Measurements from ENCODE around the gene PCDHGC4.

Gene PCDHGC4

GRCh38 chr5:141490771-141491170 lies 5.9 kb downstream of the PCDHGC4 start:
- no peak for DNase-seq

DNA sequence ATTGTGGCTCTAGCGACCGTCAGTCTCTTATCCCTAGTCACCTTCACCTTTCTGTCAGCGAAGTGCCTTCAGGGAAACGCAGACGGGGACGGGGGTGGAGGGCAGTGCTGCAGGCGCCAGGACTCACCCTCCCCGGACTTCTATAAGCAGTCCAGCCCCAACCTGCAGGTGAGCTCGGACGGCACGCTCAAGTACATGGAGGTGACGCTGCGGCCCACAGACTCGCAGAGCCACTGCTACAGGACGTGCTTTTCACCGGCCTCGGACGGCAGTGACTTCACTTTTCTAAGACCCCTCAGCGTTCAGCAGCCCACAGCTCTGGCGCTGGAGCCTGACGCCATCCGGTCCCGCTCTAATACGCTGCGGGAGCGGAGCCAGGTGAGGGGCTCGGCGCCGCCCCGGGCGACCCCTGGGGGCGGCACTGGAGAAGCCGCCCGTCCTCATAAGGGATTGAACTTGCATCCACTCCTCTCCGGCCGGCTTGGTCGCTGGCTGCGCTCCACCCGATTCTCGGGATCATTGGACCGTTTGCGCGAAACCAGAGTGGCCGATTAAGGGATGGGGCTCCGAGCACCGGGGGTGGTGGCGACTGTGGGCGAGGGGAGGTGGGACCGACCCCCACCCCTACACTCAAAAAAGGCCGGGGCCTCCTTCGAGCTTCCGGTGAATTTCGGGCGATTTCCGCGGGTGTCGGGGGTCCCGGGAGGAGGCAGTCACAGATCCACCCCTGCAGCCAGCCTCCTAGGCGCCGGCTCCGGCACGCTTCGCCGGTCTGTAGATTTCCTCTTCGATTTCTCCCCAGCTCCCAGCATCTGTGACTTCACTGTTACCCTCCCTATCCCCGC lies 6.7 kb downstream of the PCDHGC4 start:
- DNase-seq = no peak

GRCh38 chr5:141492168-141492885 lies 7.5 kb downstream of the PCDHGC4 start:
- DNase-seq = no peak

DNA sequence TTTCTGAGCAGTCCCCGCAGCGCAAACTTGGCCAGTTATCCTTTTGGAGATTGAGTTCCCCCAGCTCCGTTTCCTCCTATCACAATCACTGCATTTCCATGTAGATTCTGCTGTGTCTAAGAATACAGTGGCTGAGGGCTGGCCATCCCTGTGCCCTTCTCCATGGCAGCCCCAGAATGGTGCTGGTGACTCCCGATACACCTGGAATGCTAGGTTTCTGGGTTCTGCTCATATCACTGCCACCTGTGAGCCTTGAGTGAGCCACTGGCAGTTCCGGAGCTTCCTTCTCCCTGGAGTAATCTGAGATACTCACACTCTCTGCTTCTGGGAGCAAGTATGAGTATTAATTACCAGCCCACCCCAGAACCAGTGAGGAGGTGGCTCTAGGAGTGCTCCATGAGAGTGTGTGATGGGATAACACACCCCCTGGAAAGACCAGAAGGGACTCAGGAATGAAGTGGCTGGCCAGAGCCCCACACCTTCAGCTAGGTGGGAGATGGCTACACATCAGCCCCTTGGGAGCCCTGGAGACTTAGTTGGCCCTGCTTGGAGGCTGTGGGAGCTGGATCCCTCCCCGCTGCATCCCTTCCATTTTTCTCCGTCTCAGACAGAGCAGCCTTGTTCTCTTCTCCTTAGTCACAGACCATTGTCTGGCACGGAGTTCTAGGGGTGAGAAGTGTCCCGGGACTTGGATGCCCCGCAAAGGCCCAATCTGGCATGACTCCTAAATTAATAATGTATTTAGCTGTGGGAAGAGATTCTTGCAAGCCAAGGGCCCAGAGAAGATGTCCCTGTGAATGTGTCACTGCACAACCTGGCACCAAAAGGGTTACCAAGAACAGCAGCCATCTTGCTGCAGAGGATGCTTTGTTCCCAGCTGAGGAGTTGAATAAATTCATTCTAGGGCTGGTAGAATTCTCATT lies 8.9 kb downstream of the PCDHGC4 start:
- no peak for DNase-seq

GRCh38 chr5:141494761-141495452 lies 10.1 kb downstream of the PCDHGC4 start:
- no peak for DNase-seq

DNA sequence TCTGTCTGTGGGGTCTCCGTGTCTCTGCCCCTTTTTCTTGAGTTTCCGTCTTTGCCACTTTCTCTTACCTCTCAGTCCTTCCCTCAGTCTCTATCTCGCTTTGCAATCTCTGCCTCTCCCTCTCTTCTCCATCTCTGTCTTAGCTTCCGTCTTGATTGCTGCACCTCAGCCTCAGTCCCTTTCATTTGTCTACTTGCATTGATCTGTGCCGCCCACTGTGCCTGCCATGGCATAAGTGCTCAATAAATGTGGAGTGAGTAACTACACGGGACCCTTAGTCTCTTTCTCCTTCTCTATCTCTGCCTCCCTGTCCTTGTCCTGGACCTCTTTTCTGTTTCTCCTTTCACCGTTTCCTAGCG lies 10.6 kb downstream of the PCDHGC4 start:
- DNase-seq = no peak

- no peak for DNase-seq
Observed at GRCh38 chr5:141496038-141496437, 11.2 kb downstream of the PCDHGC4 start.

DNA sequence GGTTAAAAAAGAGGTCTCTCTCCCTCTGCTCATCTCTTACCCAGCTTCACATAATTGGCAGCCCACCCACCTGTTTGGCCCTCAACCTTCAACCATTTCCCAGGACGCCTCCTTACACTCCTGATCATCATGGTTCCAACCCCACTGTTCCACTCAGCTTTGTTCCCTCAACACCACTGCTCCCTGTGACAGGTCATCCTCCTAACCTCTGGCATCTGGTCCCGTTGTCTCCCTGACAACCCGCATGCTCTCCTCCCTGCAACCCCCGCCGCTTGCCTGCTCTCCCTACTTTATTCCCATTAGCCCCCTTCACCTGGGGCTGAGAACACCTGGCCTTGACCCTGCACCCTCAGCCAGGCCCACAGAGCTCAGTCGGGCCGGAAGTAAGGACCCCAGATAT lies 16.9 kb downstream of the PCDHGC4 start:
- no peak for DNase-seq

DNA sequence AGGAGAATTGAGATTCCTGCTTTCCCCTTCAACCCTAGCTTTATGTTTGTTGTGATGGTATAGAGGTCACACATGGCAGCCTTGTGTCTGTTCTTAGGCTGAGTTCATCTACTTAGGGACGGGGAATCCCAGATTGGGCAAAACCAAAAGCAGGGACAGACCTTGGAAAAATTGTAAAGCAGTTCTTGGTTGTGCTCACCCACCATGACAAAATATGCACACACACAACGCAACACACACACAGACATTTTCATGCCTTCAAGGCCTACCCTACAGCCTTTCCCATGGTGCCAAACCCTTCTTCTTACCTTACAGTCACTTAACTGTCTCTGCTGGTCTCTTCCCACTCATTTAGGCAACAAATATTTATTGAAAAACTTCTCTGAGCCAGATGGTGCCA lies 18.9 kb downstream of the PCDHGC4 start:
- DNase-seq = no peak

DNA sequence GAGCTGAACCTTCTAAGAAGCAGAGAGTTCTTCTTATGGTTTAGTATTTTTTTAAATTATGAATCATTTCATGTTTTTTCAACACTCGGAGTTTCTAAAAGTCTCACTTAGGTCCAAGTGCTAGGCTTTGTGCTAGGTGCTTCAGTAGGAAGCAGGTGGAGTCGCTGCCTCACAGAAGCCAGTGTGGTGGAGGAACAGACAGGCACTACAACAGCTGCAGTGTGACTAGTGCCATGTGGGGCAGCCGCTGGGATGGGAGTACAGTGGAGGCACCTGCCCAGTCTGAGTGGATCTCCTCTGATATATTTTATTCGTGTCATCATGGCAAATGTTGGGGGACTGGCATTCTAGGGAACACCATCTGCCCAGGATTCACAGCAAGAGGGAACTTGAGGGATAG lies 19.4 kb downstream of the PCDHGC4 start:
- DNase-seq = no peak

DNA sequence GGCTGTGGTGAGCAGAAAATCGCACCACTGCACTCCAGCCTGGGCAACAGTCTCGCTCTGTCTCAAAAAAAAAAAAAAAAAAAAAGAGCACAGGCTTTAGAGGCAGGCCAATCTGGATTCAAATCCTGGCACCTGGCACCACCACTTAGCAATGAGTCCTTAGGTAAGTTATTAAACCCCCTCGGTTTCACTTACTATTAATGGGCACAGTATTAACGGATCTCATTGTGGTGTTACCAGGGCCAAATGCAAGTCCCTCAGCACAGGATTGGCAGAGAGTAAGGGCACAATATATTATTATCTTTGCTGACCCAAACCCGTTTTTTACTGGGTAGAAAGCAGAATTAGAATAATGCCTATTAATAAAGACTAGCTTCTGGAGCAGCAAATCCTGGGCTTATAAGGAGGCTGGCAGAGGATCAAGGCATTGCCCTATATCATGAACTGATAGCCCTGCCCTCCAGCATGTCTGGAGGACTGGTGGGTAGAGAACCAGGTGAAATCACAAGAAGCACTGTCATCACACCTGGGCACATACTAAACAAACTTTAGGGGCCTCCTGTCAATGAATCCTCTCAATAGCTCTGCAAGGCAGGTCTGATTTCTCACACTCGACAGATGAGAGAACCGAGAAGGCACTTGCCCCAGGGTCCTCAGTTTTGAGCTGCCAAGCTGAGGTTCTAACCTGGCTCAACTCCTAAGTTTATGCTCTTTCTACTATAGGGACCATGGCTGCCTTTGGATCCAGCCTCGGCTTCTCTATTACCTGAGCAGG lies 21.7 kb downstream of the PCDHGC4 start:
- DNase-seq = no peak

DNA sequence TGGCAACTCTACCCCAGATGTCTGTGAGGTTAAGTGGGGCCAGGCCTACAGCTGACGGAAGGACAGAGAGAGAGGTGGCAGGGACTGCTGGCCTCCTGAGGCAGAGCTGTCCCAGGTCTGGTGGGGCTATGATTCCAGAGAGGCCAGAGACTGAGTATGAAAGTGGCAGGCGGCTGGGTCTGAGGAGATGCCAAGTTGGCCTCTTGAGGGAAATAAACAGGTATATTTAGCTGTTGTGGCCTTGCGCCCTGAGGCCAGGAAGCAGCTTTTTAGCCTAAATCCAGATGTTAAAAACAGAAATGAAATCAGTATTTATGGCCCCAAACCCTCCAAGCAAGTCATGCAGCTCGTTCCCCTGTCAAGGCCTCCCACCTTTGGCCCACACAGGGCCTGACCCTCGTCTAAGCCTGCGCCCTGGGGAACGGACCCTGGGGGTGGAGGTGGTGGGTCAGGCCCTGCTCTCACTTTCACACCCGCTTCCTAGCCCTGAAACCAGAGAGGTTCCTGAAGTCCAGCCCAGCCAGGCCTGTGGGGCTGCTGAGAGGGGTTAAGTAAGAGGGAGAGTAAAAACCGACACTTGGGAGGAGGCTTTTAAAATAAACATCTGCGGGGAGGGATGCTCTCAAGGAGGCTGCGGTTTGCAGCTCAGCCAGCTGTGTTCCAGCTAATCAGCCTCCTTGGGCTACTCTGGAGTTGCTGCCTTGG lies 22.7 kb downstream of the PCDHGC4 start:
- no peak for DNase-seq

DNA sequence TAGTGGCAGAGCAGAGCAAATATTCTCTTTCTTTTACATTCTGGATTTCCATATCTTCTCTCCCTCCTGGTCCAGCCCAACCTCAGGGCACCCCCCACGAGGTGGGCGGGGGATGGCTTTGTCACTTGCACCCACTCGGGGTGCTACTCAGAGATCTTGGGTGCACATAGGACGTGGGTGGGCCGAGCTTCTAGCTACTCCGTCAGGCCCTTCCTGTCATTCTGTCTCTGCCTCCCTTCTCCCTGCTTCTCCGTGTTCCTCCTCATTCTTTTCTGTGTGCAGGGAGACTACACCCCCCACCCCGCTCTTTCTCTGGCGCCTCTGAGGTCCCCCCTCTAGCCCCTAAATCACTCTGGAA lies 23.6 kb downstream of the PCDHGC4 start:
- DNase-seq = no peak

DNA sequence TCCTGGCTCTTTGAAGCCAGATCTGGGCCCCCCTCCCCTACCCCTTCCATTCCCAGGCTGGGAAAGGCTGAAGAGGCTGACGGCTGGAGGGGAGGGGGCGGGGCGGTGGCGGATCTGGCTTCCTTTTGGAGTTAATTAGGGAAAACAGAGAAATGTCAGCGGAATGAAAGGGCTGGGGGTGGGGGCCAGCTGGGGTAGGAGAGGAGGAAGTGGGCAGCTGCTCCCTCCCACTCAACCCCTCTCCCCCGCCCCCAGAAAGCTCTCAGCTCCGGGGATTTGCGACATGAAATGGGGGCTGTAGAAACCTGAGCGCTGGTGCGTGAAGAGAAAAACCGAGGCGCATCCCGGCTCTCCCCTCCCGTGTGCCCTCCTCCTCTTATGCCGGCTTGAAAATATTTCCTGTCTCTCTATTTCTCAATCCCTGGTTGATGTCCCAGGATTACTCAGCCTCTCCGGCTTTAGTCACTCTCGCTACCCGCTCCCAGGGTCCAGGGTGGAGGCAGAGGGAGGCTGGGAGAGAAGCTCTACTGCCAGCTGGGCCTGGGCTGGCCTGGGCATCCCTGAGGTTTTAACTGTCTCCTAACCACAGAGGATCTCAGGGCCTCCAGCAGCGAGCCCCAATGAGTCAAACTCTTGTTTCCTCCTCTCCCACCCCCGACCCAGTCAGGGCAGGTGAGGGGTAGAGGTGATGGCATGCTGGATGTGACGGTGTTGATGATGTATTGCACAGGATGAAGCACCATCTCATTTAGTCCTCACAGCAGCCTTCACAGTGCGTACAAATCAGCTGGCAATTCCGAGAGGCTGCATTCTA lies 24.2 kb downstream of the PCDHGC4 start:
- no peak for DNase-seq

DNA sequence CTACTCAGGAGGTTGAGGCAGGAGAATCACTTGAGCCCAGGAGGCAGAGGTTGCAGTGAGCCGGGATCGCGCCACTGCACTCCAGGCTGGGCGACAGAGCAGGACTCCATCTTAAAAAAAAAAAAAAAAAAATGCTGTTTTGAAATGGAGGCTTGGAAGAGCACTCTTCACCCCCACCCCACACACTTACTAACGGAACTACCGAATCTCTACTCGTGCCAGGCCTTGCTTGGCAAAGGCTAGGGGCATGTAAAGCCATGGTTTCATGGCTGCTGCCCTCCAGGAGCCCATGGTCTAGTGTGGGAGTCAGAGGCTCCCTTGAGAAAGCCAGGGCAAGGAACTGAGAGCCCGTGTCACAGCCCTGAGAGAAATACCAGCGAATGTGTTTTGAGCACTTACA lies 25.3 kb downstream of the PCDHGC4 start:
- DNase-seq = no peak

DNA sequence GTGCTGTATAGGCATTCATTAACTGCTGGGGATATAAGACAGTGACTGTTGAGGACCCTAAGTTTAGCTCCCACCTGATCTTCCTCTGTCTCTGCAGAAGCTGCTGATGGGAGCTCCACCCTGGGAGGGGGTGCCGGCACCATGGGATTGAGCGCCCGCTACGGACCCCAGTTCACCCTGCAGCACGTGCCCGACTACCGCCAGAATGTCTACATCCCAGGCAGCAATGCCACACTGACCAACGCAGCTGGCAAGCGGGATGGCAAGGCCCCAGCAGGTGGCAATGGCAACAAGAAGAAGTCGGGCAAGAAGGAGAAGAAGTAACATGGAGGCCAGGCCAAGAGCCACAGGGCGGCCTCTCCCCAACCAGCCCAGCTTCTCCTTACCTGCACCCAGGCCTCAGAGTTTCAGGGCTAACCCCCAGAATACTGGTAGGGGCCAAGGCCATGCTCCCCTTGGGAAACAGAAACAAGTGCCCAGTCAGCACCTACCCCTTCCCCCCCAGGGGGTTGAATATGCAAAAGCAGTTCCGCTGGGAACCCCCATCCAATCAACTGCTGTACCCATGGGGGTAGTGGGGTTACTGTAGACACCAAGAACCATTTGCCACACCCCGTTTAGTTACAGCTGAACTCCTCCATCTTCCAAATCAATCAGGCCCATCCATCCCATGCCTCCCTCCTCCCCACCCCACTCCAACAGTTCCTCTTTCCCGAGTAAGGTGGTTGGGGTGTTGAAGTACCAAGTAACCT lies 26.2 kb downstream of the PCDHGC4 start:
- no peak for DNase-seq

- DNase-seq = no peak
Observed at GRCh38 chr5:141511771-141512325, 27.0 kb downstream of the PCDHGC4 start.

- peak; percentile 68 for DNase-seq
Observed at GRCh38 chr5:141512390-141512910, 27.6 kb downstream of the PCDHGC4 start.
